Tibial artery (tissue), 4 donors: ENCODE measurements around the gene PPP2R2C.

Source experiments
- DNase-seq, 2 donors: peaks; one replicate each; pipeline ENCODE4 v3.0.0-alpha.2; 2019
- H3K27ac ChIP-seq, 2 donors: fragments of 200-600 bp; sonication (generic) in 1 of 2; 1 replicate in 1 of 2; 2 replicates in 1 of 2; pipeline ENCODE4 v1.5.1; 2018 to 2019; ENCODE audit warnings: mild to moderate bottlenecking in 1 of 2
- H3K27me3 ChIP-seq, 2 donors: fragments of 200-600 bp; sonication (generic) in 1 of 2; one replicate each; pipeline versions ENCODE4 v1.5.1 to v1.6.0; 2016 to 2019
- H3K36me3 ChIP-seq, 3 donors: fragments of 200-600 bp; sonication (generic) in 2 of 3; one replicate each; pipeline ENCODE4 v1.5.1; 2016 to 2019; ENCODE audit warnings: mild to moderate bottlenecking in 2 of 3
- H3K4me1 ChIP-seq, 4 donors: fragments of 200-600 bp; sonication (generic) in 2 of 4; 1 replicate in 3 of 4; 2 replicates in 1 of 4; pipeline ENCODE4 v1.5.1; 2016 to 2019
- H3K4me3 ChIP-seq, 2 donors: fragments of 200-600 bp; sonication (generic) in 1 of 2; 1 replicate in 1 of 2; 2 replicates in 1 of 2; pipeline ENCODE4 v1.5.1; 2018 to 2019; ENCODE audit warnings: mild to moderate bottlenecking in 2 of 2
- H3K9me3 ChIP-seq, 3 donors: fragments of 200-600 bp; sonication (generic) in 1 of 3; one replicate each; pipeline ENCODE4 v1.5.1; 2016 to 2019
- intact Hi-C: fragments of 100-400 bp; cut with DNase I; formaldehyde crosslinking; loops from one replicate; pipeline ENCODE4 v1.15.0; 2023; ENCODE audit warnings: low total_unique reads
- TF ChIP-seq, protein P1 (sequence below), 2 experiments: fragments of 200-600 bp in 1 of 2; fragments of 450-650 bp in 1 of 2; IDR thresholded peaks; one replicate each; pipeline ENCODE4 v1.5.1; 2017 to 2019; ENCODE audit warnings: antibody characterized with exemption in 2 of 2, mild to moderate bottlenecking in 1 of 2, moderate library complexity in 1 of 2

Gene PPP2R2C

DNA sequence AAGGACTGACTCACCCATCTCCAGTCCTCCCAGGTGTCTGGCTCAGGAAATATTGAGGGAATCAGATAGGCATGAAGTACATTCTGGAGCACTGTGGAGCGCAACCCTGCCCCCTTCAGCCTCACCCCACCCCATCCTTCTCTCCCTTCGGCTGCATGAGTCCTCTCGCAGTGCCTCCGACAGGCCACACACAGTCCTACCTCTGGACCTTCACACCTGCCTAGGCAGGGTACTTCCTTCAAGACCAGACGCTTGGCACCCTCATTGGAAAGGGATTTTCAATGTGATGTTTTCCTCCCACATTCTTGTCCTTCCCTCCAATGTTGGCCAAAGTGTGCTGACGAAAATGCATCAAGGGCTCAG lies 26.8 kb upstream of the PPP2R2C start:
- Histone ChIP-seq H3K4me3 (no peak overlapping the region), H3K9me3 (peaks cover 0 to 12% (median 5%) of the 10 kb centered on the region in 3 donors), H3K27me3 (peaks cover 0 to 35% of the 10 kb centered on the region in 2 donors), H3K4me1 (no peaks in the 10 kb centered on the region), H3K27ac (no peak overlapping the region), H3K36me3 (no peaks in the 10 kb centered on the region)
- TF ChIP-seq, protein P1, sequence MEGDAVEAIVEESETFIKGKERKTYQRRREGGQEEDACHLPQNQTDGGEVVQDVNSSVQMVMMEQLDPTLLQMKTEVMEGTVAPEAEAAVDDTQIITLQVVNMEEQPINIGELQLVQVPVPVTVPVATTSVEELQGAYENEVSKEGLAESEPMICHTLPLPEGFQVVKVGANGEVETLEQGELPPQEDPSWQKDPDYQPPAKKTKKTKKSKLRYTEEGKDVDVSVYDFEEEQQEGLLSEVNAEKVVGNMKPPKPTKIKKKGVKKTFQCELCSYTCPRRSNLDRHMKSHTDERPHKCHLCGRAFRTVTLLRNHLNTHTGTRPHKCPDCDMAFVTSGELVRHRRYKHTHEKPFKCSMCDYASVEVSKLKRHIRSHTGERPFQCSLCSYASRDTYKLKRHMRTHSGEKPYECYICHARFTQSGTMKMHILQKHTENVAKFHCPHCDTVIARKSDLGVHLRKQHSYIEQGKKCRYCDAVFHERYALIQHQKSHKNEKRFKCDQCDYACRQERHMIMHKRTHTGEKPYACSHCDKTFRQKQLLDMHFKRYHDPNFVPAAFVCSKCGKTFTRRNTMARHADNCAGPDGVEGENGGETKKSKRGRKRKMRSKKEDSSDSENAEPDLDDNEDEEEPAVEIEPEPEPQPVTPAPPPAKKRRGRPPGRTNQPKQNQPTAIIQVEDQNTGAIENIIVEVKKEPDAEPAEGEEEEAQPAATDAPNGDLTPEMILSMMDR (IDR thresholded peaks at IDR 0.05) = no peak
- no peak for DNase-seq
- intact Hi-C loops = no loop called here

DNA sequence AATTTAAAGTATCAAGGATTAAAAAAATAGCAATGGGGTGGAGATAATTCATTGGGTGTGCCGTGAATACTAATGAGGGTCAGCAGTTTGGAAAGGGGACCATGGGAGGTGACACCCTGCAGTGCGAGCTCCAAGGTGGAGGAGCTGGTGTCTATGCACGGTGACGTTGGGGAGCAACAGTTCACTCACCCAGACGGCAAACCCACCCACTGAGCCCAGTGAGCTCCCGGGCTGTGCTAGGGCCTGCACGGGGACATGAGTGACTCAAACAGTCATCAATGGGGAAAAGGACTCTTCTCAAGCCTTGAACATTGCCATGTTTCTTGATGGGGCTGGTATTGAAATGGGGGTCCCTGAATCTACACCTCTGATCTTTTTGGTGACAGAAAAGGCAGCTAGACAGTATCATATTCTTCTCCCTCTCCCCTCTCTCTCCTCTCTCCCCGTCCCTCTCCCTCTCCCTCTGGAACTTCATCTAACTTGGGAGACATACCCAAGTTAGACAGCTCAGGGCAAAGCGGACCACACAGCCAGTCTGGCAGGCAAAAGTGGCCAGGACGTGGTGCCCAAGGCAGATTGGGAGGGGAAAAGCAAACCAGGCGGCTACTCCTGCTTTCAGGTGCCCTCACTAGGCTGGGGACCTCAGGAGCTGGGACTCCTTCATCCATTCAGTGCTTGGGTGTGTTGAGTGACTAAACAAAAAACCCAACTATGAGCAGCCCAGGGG lies 26.3 kb upstream of the PPP2R2C start:
- Histone ChIP-seq H3K4me1 (peaks cover 0 to 4% (median 0%) of the 10 kb centered on the region in 4 donors), H3K9me3 (peaks cover 0 to 6% (median 5%) of the 10 kb centered on the region in 3 donors), H3K27me3 (peaks cover 0 to 38% of the 10 kb centered on the region in 2 donors), H3K36me3 (no peaks in the 10 kb centered on the region), H3K4me3 (no peak overlapping the region), H3K27ac (no peak overlapping the region)
- TF ChIP-seq, protein P1 (IDR thresholded peaks at IDR 0.05) = no peak
- no peak for DNase-seq
- intact Hi-C loops = no loop called here

DNA sequence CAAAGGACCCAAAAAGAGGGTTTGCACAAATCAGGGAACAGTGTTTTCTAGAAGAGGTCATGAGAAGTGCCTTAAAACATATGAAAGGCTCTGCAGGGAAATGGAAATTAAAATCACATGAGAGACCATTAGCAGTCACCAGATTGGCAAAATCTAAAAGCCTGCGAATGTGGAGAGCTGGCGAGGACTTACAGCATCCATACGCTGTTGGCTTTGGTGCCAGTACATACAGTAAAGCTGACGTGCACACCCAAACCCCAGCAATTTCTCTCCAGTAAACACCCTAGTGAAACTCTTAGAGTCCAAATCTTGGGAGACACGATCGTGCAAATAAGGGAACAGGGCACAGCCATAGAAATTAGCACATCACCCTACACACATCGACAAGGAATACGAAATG lies 25.4 kb upstream of the PPP2R2C start:
- H3K9me3 ChIP-seq = no peaks in the 10 kb centered on the region
- H3K36me3 ChIP-seq = no peaks in the 10 kb centered on the region
- H3K27ac ChIP-seq = no peak overlapping the region
- intact Hi-C loops = no loop called here
- H3K4me1 ChIP-seq = peaks cover 0 to 7% (median 0%) of the 10 kb centered on the region in 4 donors
- no peak overlapping the region for H3K4me3 ChIP-seq
- TF ChIP-seq, protein P1 (IDR thresholded peaks at IDR 0.05) = no peak
- no peak for DNase-seq
- H3K27me3 ChIP-seq = peaks cover 0 to 41% of the 10 kb centered on the region in 2 donors

DNA sequence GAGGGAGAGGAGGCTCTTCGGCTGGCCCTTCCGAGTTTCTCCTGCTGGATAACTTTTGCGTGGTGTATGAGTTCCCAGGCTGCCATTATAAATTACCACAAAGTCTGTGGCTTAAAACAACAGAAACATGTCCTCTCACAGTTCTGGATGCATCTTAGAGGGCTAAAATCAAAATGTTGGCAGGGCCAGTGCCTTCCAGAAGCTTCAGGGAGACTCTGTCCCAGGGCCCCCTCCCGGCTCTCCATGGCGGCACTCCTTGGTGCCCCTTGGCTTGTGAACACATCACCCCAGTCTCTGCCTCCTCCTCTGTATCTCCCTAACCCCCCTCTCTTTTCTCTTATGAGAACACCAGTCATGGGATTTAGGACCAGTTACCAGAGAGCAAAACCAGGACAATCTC lies 23.3 kb upstream of the PPP2R2C start:
- no peak overlapping the region for H3K4me3 ChIP-seq
- H3K27ac ChIP-seq = no peak overlapping the region
- peaks cover 0 to 6% (median 0%) of the 10 kb centered on the region in 3 donors for H3K9me3 ChIP-seq
- peaks cover 0 to 41% of the 10 kb centered on the region in 2 donors for H3K27me3 ChIP-seq
- H3K36me3 ChIP-seq = no peaks in the 10 kb centered on the region
- intact Hi-C loops = no loop called here
- DNase-seq = no peak
- H3K4me1 ChIP-seq = peaks cover 0 to 7% (median 0%) of the 10 kb centered on the region in 4 donors
- TF ChIP-seq, protein P1 (IDR thresholded peaks at IDR 0.05) = no peak

DNA sequence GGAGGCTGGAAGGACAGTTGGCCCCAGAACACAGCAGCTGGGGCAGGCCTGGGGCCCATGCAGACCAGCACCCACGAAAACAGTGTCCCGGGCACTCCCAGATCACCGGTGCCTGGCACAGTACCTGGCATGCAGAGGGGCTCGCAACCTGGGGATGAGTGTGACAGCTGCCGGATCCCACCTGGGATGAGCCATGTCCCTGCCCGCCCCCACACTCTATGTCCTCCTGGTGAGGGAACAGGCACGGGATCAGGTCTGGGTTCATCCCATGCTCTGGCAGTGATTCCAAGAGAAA lies 22.8 kb upstream of the PPP2R2C start:
- H3K4me3 ChIP-seq = no peak overlapping the region
- DNase-seq = no peak
- peaks cover 0 to 7% (median 0%) of the 10 kb centered on the region in 4 donors for H3K4me1 ChIP-seq
- peaks cover 0 to 39% of the 10 kb centered on the region in 2 donors for H3K27me3 ChIP-seq
- H3K27ac ChIP-seq = no peak overlapping the region
- TF ChIP-seq, protein P1 (IDR thresholded peaks at IDR 0.05) = no peak
- intact Hi-C loops = no loop called here
- H3K9me3 ChIP-seq = peaks cover 0 to 6% (median 0%) of the 10 kb centered on the region in 3 donors
- H3K36me3 ChIP-seq = no peaks in the 10 kb centered on the region
